A673 (cell line): Measurements from ENCODE around the gene ETV6. TPM values are rescaled to one million over a fixed set of nuclear protein-coding genes. Genes with fewer than 3 reads are reported as not detected.

Experiments
- BruUV-seq: library from RNA; stranded (reverse); fragments of 400-500 nt; replicated peaks from 2 replicates; lab custom pipeline; 2021; lab: Mats Ljungman, UMichigan
- CTCF ChIA-PET: fragments of 300-600 bp; sonication (Branson Sonifier 250); formaldehyde crosslinking; loops from one replicate; lab custom pipeline; 2022; ENCODE audit warnings: antibody characterized with exemption; lab: Charles Lee
- POLR2A ChIA-PET: fragments of 300-600 bp; sonication (Branson Sonifier 250); formaldehyde crosslinking; loops from one replicate; lab custom pipeline; 2022; ENCODE audit warnings: antibody characterized with exemption; ENCODE audit not compliant: low non-redundant PET; lab: Charles Lee
- DNase-seq: peaks from one replicate; pipeline ENCODE4 v3.0.0-alpha.2; 2015; ENCODE audit warnings: low spot score
- H3K27ac ChIP-seq: fragments of 200-600 bp; sonication (generic); 2 replicates; pipeline ENCODE4 v1.5.1; 2016; ENCODE audit warnings: mixed run types, low read depth, mild to moderate bottlenecking, mixed read lengths, antibody characterized with exemption, low read length; ENCODE audit not compliant: poor library complexity, severe bottlenecking
- H3K27me3 ChIP-seq: fragments of 200-600 bp; sonication (generic); replicated peaks from 2 replicates; pipeline ENCODE4 v1.6.1; 2017; ENCODE audit warnings: mixed run types, low read depth, mild to moderate bottlenecking, mixed read lengths, antibody characterized with exemption, low read length; ENCODE audit not compliant: insufficient read depth, poor library complexity
- H3K36me3 ChIP-seq: fragments of 200-600 bp; sonication (generic); 2 replicates; pipeline ENCODE4 v1.6.1; 2016; ENCODE audit warnings: mixed run types, mild to moderate bottlenecking, mixed read lengths, antibody characterized with exemption, low read length; ENCODE audit not compliant: insufficient read depth, poor library complexity, severe bottlenecking
- H3K4me1 ChIP-seq: fragments of 200-600 bp; sonication (generic); 2 replicates; pipeline ENCODE4 v1.6.1; 2017; ENCODE audit warnings: mixed run types, mild to moderate bottlenecking, mixed read lengths, antibody characterized with exemption, low read length; ENCODE audit not compliant: insufficient read depth, poor library complexity, severe bottlenecking
- H3K4me3 ChIP-seq: fragments of 200-600 bp; sonication (generic); 2 replicates; pipeline ENCODE4 v1.5.1; 2016; ENCODE audit warnings: low read depth, mixed run types, mild to moderate bottlenecking, mixed read lengths, low read length; ENCODE audit not compliant: poor library complexity, severe bottlenecking
- H3K9me3 ChIP-seq: fragments of 200-600 bp; sonication (generic); 2 replicates; pipeline ENCODE4 v1.6.1; 2016; ENCODE audit warnings: mixed run types, low read depth, mild to moderate bottlenecking, mixed read lengths, antibody characterized with exemption, low read length; ENCODE audit not compliant: poor library complexity, severe bottlenecking
- EZH2 ChIP-seq: fragments of 200-600 bp; sonication (generic); IDR thresholded peaks from 2 replicates; pipeline ENCODE4 v1.6.1; 2017; ENCODE audit warnings: borderline replicate concordance, low read depth, mild to moderate bottlenecking, mixed read lengths, antibody characterized with exemption, low read length; ENCODE audit not compliant: poor library complexity, severe bottlenecking
- intact Hi-C: fragments of 100-400 bp; cut with micrococcal nuclease; formaldehyde crosslinking; loops from one replicate; pipeline ENCODE4 v1.10.0; 2022; ENCODE audit not compliant: unreplicated experiment
- total RNA-seq: library from RNA; stranded (reverse); gene quantifications from 2 replicates; pipeline ENCODE4 v1.2.3, GENCODE V29; 2021
- TF ChIP-seq, protein P1 (sequence below): fragments of 300-800, 200-600 bp; sonication (generic); conservative IDR thresholded peaks from 2 replicates; pipeline ENCODE4 v1.5.1; 2017; ENCODE audit warnings: low read depth, mild to moderate bottlenecking, antibody characterized with exemption, low read length, moderate library complexity, mixed read lengths

Gene ETV6
- total RNA-seq, 1 experiment from 2014 or later, result 32.4 TPM

DNA sequence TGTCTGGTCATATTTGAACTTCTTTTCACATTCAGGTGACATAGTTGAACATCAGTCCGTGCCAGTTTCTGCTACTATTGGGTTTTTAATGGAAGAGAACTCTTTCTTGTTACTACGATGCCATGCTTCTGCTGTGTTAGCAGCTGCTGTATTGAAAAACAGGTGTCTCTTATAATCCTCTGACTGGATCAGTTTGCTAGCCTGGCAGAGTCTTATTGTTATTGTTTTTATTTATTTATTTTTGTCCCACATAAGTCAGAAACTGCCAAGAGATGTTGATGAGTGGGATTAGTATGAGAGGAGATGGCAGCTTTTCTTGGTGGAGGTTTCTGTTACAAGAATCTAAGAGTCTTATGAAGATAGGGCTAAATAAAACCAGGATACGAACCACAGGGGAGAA is 14.6 kb downstream of the ETV6 start:
- no peak overlapping the region for H3K27ac ChIP-seq
- DNase-seq, result no peak
- peaks cover 14% of the 10 kb centered on the region for H3K4me1 ChIP-seq
- H3K36me3 ChIP-seq, result no peaks in the 10 kb centered on the region
- intact Hi-C loops, result no loop called here
- TF ChIP-seq, protein P1, sequence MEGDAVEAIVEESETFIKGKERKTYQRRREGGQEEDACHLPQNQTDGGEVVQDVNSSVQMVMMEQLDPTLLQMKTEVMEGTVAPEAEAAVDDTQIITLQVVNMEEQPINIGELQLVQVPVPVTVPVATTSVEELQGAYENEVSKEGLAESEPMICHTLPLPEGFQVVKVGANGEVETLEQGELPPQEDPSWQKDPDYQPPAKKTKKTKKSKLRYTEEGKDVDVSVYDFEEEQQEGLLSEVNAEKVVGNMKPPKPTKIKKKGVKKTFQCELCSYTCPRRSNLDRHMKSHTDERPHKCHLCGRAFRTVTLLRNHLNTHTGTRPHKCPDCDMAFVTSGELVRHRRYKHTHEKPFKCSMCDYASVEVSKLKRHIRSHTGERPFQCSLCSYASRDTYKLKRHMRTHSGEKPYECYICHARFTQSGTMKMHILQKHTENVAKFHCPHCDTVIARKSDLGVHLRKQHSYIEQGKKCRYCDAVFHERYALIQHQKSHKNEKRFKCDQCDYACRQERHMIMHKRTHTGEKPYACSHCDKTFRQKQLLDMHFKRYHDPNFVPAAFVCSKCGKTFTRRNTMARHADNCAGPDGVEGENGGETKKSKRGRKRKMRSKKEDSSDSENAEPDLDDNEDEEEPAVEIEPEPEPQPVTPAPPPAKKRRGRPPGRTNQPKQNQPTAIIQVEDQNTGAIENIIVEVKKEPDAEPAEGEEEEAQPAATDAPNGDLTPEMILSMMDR, result no peak
- no peak for TF ChIP-seq EZH2
- no peaks in the 10 kb centered on the region for H3K27me3 ChIP-seq
- CTCF ChIA-PET, result no interaction called here
- H3K9me3 ChIP-seq, result no peaks in the 10 kb centered on the region
- POLR2A ChIA-PET, result no interaction called here
- no TSS peak for BruUV-seq
- H3K4me3 ChIP-seq, result no peak overlapping the region

- no peak for DNase-seq
- H3K4me1 ChIP-seq, result peaks cover 33% of the 10 kb centered on the region
- no TSS peak for BruUV-seq
- no peaks in the 10 kb centered on the region for H3K36me3 ChIP-seq
- intact Hi-C loops, result no loop called here
- POLR2A ChIA-PET, result no interaction called here
- H3K27ac ChIP-seq, result no peak overlapping the region
- TF ChIP-seq EZH2, result no peak
- TF ChIP-seq, protein P1, result no peak
- CTCF ChIA-PET, result no interaction called here
- no peak overlapping the region for H3K4me3 ChIP-seq
- no peaks in the 10 kb centered on the region for H3K9me3 ChIP-seq
- no peaks in the 10 kb centered on the region for H3K27me3 ChIP-seq
These were observed 16.9 kb downstream of the ETV6 start for GRCh38 chr12:11666131-11667050.

GRCh38 chr12:11667171-11667570 is 17.7 kb downstream of the ETV6 start:
- H3K9me3 ChIP-seq, result no peaks in the 10 kb centered on the region
- POLR2A ChIA-PET, result no interaction called here
- H3K4me1 ChIP-seq, result peaks cover 33% of the 10 kb centered on the region
- H3K4me3 ChIP-seq, result no peak overlapping the region
- DNase-seq, result no peak
- BruUV-seq, result no TSS peak
- intact Hi-C loops, result no loop called here
- no peak for TF ChIP-seq EZH2
- TF ChIP-seq, protein P1, result no peak
- CTCF ChIA-PET, result no interaction called here
- no peak overlapping the region for H3K27ac ChIP-seq
- no peaks in the 10 kb centered on the region for H3K27me3 ChIP-seq
- no peaks in the 10 kb centered on the region for H3K36me3 ChIP-seq
